ENCODE results near the gene DYNC2LI1. TPM values are rescaled to one million over a fixed set of nuclear protein-coding genes. Genes with fewer than 3 reads are reported as not detected.

Gene DYNC2LI1
- total RNA-seq, 1 donor from 2014 or later: 92.1 TPM

GRCh38 chr2:43762286-43762685, 11.6 kb upstream of the DYNC2LI1 start:
- no peak overlapping the region for H3K4me3 Mint-ChIP-seq
- H3K27me3 Mint-ChIP-seq (ENCODE audit: insufficient read depth, low read depth): peaks cover 2% of the 10 kb centered on the region
- no peak overlapping the region for H3K4me3 ChIP-seq
- H3K79me2 ChIP-seq (ENCODE audit: low read depth): no peaks in the 10 kb centered on the region
- no peaks in the 10 kb centered on the region for H3K9me3 Mint-ChIP-seq
- DNase-seq (ENCODE audit: low spot score): no peak
- no peaks in the 10 kb centered on the region for H3F3A ChIP-seq (ENCODE audit: low read depth)
- no peaks in the 10 kb centered on the region for H3K27me3 ChIP-seq
- no peak overlapping the region for H3K27ac Mint-ChIP-seq
- no peak overlapping the region for H3K4me2 ChIP-seq
- H3K36me3 ChIP-seq: no peaks in the 10 kb centered on the region
- H3K9me3 ChIP-seq (ENCODE audit: low read depth): no peaks in the 10 kb centered on the region
- no peaks in the 10 kb centered on the region for H3K4me1 Mint-ChIP-seq
- H2AFZ ChIP-seq (replicated peaks): no peak overlapping the region
- no peaks in the 10 kb centered on the region for H3K4me1 ChIP-seq
- TF ChIP-seq EZH2 (IDR thresholded peaks at IDR 0.05): no peak
- no peak for TF ChIP-seq EZH2phosphoT487 (IDR thresholded peaks at IDR 0.05)
- TF ChIP-seq CTCF (IDR thresholded peaks at IDR 0.05): no peak
- no peaks in the 10 kb centered on the region for H4K20me1 ChIP-seq (ENCODE audit: low read depth)
- no peaks in the 10 kb centered on the region for H3K36me3 Mint-ChIP-seq
- no peak overlapping the region for H3K27ac ChIP-seq
- H3K9ac ChIP-seq: no peak overlapping the region

- no peak overlapping the region for H3K9ac ChIP-seq
- H4K20me1 ChIP-seq (ENCODE audit: low read depth): no peaks in the 10 kb centered on the region
- H3F3A ChIP-seq (ENCODE audit: low read depth): no peaks in the 10 kb centered on the region
- no peak for DNase-seq (ENCODE audit: low spot score)
- no peak overlapping the region for H3K4me3 ChIP-seq
- Mint-ChIP-seq H3K27me3 (ENCODE audit: insufficient read depth, low read depth) (peaks cover 2% of the 10 kb centered on the region), H3K36me3 (no peaks in the 10 kb centered on the region), H3K9me3 (no peaks in the 10 kb centered on the region), H3K27ac (no peak overlapping the region), H3K4me3 (no peak overlapping the region), H3K4me1 (no peaks in the 10 kb centered on the region)
- H3K79me2 ChIP-seq (ENCODE audit: low read depth): no peaks in the 10 kb centered on the region
- no peak overlapping the region for H3K4me2 ChIP-seq
- no peaks in the 10 kb centered on the region for H3K9me3 ChIP-seq (ENCODE audit: low read depth)
- no peak overlapping the region for H3K27ac ChIP-seq
- H3K4me1 ChIP-seq: no peaks in the 10 kb centered on the region
- no peaks in the 10 kb centered on the region for H3K27me3 ChIP-seq
- H3K36me3 ChIP-seq: no peaks in the 10 kb centered on the region
- no peak for TF ChIP-seq EZH2 (IDR thresholded peaks at IDR 0.05)
- no peak for TF ChIP-seq EZH2phosphoT487 (IDR thresholded peaks at IDR 0.05)
- TF ChIP-seq CTCF (IDR thresholded peaks at IDR 0.05): no peak
- H2AFZ ChIP-seq (replicated peaks): no peak overlapping the region
These were observed 10.7 kb upstream of the DYNC2LI1 start for GRCh38 chr2:43763091-43763490.

GRCh38 chr2:43764086-43764705, 9.6 kb upstream of the DYNC2LI1 start:
- Histone ChIP-seq H4K20me1 (ENCODE audit: low read depth) (no peaks in the 10 kb centered on the region), H3K79me2 (ENCODE audit: low read depth) (no peaks in the 10 kb centered on the region), H3K4me2 (no peak overlapping the region), H3K27ac (no peak overlapping the region), H2AFZ (replicated peaks) (no peak overlapping the region), H3K27me3 (no peaks in the 10 kb centered on the region), H3K36me3 (no peaks in the 10 kb centered on the region), H3F3A (ENCODE audit: low read depth) (no peaks in the 10 kb centered on the region), H3K4me1 (no peaks in the 10 kb centered on the region), H3K4me3 (no peak overlapping the region), H3K9me3 (ENCODE audit: low read depth) (no peaks in the 10 kb centered on the region), H3K9ac (no peak overlapping the region)
- no peaks in the 10 kb centered on the region for H3K4me1 Mint-ChIP-seq
- DNase-seq (ENCODE audit: low spot score): no peak
- H3K9me3 Mint-ChIP-seq: no peaks in the 10 kb centered on the region
- TF ChIP-seq CTCF (IDR thresholded peaks at IDR 0.05) (no peak), EZH2phosphoT487 (IDR thresholded peaks at IDR 0.05) (no peak), EZH2 (IDR thresholded peaks at IDR 0.05) (no peak)
- no peak overlapping the region for H3K27ac Mint-ChIP-seq
- H3K4me3 Mint-ChIP-seq: no peak overlapping the region
- no peaks in the 10 kb centered on the region for H3K36me3 Mint-ChIP-seq
- H3K27me3 Mint-ChIP-seq (ENCODE audit: insufficient read depth, low read depth): peaks cover 5% of the 10 kb centered on the region

All from neural progenitor cell (in vitro differentiated cells).